Tibial nerve (tissue), 4 donors: ENCODE results near the gene GFPT2. TPM values are rescaled to one million over a fixed set of nuclear protein-coding genes. Genes with fewer than 3 reads are reported as not detected.
"Not testable (repeated sequence)": the region's sequence is repeated elsewhere in the genome, so short reads cannot be mapped to it uniquely, and the experiment has no call there.

Experiments used
- DNase-seq, 2 donors: peaks; one replicate each; pipeline ENCODE4 v3.0.0-alpha.2; 2019; ENCODE audit warnings: low spot score in 2 of 2
- H3K27ac ChIP-seq, 4 donors: fragments of 200-600 bp; sonication (generic) in 3 of 4; one replicate each; pipeline ENCODE4 v1.5.1; 2017 to 2019; ENCODE audit warnings: mild to moderate bottlenecking in 1 of 4
- H3K27me3 ChIP-seq, 2 donors: fragments of 200-600 bp; sonication (generic) in 1 of 2; one replicate each; pipeline versions ENCODE4 v1.5.1 to v1.6.0; 2017 to 2019
- H3K36me3 ChIP-seq, 3 donors: fragments of 200-600 bp; sonication (generic); one replicate each; pipeline ENCODE4 v1.5.1; 2018 to 2019
- H3K4me1 ChIP-seq, 4 donors: fragments of 200-600 bp; sonication (generic) in 3 of 4; one replicate each; pipeline ENCODE4 v1.5.1; 2017 to 2019
- H3K4me3 ChIP-seq, 4 donors: fragments of 200-600 bp; sonication (generic) in 3 of 4; one replicate each; pipeline ENCODE4 v1.5.1; 2017 to 2019; ENCODE audit warnings: mild to moderate bottlenecking in 1 of 4, moderate library complexity in 1 of 4
- H3K9me3 ChIP-seq, 4 donors: fragments of 200-600 bp; sonication (generic) in 3 of 4; one replicate each; pipeline ENCODE4 v1.5.1; 2017 to 2019
- EP300 ChIP-seq, 2 donors: sonication (generic); formaldehyde crosslinking; IDR thresholded peaks; one replicate each; pipeline ENCODE4 v1.6.1; 2017; ENCODE audit warnings: antibody characterized with exemption in 2 of 2, mild to moderate bottlenecking in 1 of 2
- POLR2A ChIP-seq, 2 donors: fragments of 450-650 bp; IDR thresholded peaks; one replicate each; pipeline ENCODE4 v1.6.1; 2017; ENCODE audit warnings: antibody characterized with exemption in 2 of 2, mild to moderate bottlenecking in 2 of 2, moderate library complexity in 2 of 2
- WGBS, 2 donors: methylation state at CpG; one replicate each; pipeline ENCODE4 v1.1.5; 2018; 5-methylcytosine and 5-hydroxymethylcytosine counted together
- total RNA-seq, 4 donors: library from RNA; depleted of rRNA; stranded (reverse); fragments of >200 nt; gene quantifications; one replicate each; pipeline ENCODE4 v1.1.0, GENCODE V29; 2016
- TF ChIP-seq, protein P1 (sequence below), 5 experiments: fragments of 200-600 bp in 3 of 5; fragments of 450-650 bp in 2 of 5; sonication (generic) in 3 of 5; IDR thresholded peaks; one replicate each; pipeline ENCODE4 v1.5.1; 2016 to 2019; ENCODE audit warnings: antibody characterized with exemption in 5 of 5, mild to moderate bottlenecking in 3 of 5, moderate library complexity in 2 of 5

The GFPT2 gene
- total RNA-seq, 4 donors from 2014 or later, result 36.1 to 64.5 (median 49.2) TPM

DNA sequence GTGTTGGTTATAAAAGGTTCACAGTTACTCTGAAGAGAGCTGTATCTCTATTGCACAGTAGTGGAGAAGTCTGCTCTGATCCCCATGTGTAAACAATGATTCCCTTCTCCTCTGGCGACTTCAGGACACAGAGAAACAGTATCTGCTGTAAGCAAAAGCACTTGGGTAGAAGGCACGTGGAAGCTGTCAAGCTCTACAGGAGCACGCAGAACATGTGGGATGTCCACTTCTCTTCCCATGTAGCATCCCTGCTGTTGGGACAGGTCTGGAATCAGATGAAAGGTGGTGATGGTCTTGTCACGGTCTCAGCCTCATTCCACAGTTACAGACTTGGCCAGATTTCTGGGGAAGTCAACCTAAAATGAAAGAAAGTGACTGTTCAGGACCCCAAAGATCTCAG is 51.9 kb downstream of the GFPT2 start:
- 61 to 71% methylated on average over 4 of the region's 4 CpGs for WGBS, 2 donors
- Histone ChIP-seq H3K27ac (no peak overlapping the region), H3K4me1 (no peaks in the 10 kb centered on the region), H3K36me3 (peaks cover 0 to 58% (median 0%) of the 10 kb centered on the region in 3 donors), H3K9me3 (no peaks in the 10 kb centered on the region), H3K4me3 (no peak overlapping the region), H3K27me3 (no peaks in the 10 kb centered on the region)
- no peak for TF ChIP-seq POLR2A (IDR thresholded peaks at IDR 0.05)
- TF ChIP-seq EP300 (IDR thresholded peaks at IDR 0.05), result no peak
- DNase-seq, result no peak

GRCh38 chr5:180299526-180299925 is 53.6 kb downstream of the GFPT2 start:
- Histone ChIP-seq H3K9me3 (no peaks in the 10 kb centered on the region), H3K4me3 (no peak overlapping the region), H3K4me1 (no peaks in the 10 kb centered on the region), H3K27me3 (no peaks in the 10 kb centered on the region), H3K27ac (no peak overlapping the region), H3K36me3 (peaks cover 0 to 41% (median 0%) of the 10 kb centered on the region in 3 donors)
- WGBS, 2 donors, result 55 to 85% methylated on average over 3 of the region's 3 CpGs
- TF ChIP-seq POLR2A (IDR thresholded peaks at IDR 0.05) (no peak), EP300 (IDR thresholded peaks at IDR 0.05) (no peak)
- TF ChIP-seq, protein P1, sequence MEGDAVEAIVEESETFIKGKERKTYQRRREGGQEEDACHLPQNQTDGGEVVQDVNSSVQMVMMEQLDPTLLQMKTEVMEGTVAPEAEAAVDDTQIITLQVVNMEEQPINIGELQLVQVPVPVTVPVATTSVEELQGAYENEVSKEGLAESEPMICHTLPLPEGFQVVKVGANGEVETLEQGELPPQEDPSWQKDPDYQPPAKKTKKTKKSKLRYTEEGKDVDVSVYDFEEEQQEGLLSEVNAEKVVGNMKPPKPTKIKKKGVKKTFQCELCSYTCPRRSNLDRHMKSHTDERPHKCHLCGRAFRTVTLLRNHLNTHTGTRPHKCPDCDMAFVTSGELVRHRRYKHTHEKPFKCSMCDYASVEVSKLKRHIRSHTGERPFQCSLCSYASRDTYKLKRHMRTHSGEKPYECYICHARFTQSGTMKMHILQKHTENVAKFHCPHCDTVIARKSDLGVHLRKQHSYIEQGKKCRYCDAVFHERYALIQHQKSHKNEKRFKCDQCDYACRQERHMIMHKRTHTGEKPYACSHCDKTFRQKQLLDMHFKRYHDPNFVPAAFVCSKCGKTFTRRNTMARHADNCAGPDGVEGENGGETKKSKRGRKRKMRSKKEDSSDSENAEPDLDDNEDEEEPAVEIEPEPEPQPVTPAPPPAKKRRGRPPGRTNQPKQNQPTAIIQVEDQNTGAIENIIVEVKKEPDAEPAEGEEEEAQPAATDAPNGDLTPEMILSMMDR (IDR thresholded peaks at IDR 0.05), result no peak
- DNase-seq, result no peak

GRCh38 chr5:180299014-180299413 is 54.1 kb downstream of the GFPT2 start:
- H3K4me1 ChIP-seq, H3K4me3 ChIP-seq, H3K27me3 ChIP-seq, DNase-seq, H3K9me3 ChIP-seq, H3K27ac ChIP-seq: not testable (repeated sequence)
- peaks cover 0 to 36% (median 0%) of the 10 kb centered on the region in 3 donors for H3K36me3 ChIP-seq
- 81 to 83% methylated on average over 12 to 14 of the region's 14 CpGs for WGBS, 2 donors

GRCh38 chr5:180297587-180298282 is 55.4 kb downstream of the GFPT2 start:
- TF ChIP-seq, protein P1 (IDR thresholded peaks at IDR 0.05), result no peak
- TF ChIP-seq EP300 (IDR thresholded peaks at IDR 0.05) (no peak), POLR2A (IDR thresholded peaks at IDR 0.05) (no peak)
- Histone ChIP-seq H3K27me3 (no peaks in the 10 kb centered on the region), H3K9me3 (no peaks in the 10 kb centered on the region), H3K36me3 (peaks cover 0 to 23% (median 0%) of the 10 kb centered on the region in 3 donors), H3K4me3 (no peak overlapping the region), H3K27ac (no peak overlapping the region), H3K4me1 (peaks cover 0 to 9% (median 5%) of the 10 kb centered on the region in 4 donors)
- 86 to 95% methylated on average over 2 of the region's 2 CpGs for WGBS, 2 donors
- no peak for DNase-seq

GRCh38 chr5:180296771-180297170 is 56.4 kb downstream of the GFPT2 start:
- 60 to 69% methylated on average over 7 of the region's 7 CpGs for WGBS, 2 donors
- Histone ChIP-seq H3K36me3 (peaks cover 0 to 14% (median 0%) of the 10 kb centered on the region in 3 donors), H3K27me3 (no peaks in the 10 kb centered on the region), H3K9me3 (no peaks in the 10 kb centered on the region), H3K4me1 (peaks cover 0 to 9% (median 5%) of the 10 kb centered on the region in 4 donors), H3K4me3 (no peak overlapping the region), H3K27ac (no peak overlapping the region)
- TF ChIP-seq, protein P1 (IDR thresholded peaks at IDR 0.05), result no peak
- no peak for TF ChIP-seq EP300 (IDR thresholded peaks at IDR 0.05)
- no peak for TF ChIP-seq POLR2A (IDR thresholded peaks at IDR 0.05)
- no peak for DNase-seq

GRCh38 chr5:180294913-180295555 is 58.1 kb downstream of the GFPT2 start:
- Histone ChIP-seq H3K27ac (no peak overlapping the region), H3K4me1 (peaks cover 0 to 23% (median 8%) of the 10 kb centered on the region in 4 donors), H3K9me3 (no peaks in the 10 kb centered on the region), H3K4me3 (no peak overlapping the region), H3K36me3 (no peaks in the 10 kb centered on the region), H3K27me3 (no peaks in the 10 kb centered on the region)
- TF ChIP-seq EP300 (IDR thresholded peaks at IDR 0.05), result no peak
- TF ChIP-seq POLR2A (IDR thresholded peaks at IDR 0.05), result no peak
- TF ChIP-seq, protein P1 (IDR thresholded peaks at IDR 0.05), result no peak
- no peak for DNase-seq
- WGBS, 2 donors, result 80 to 92% methylated on average over 10 of the region's 10 CpGs
